GM12891 (cell line): ENCODE measurements around the gene TRIM22.

Experiments used
- POLR2A ChIP-seq: IDR thresholded peaks from 2 replicates; pipeline ENCODE4 v1.6.1; 2011; ENCODE audit warnings: low read depth, low read length, control low read depth
- POLR2AphosphoS5 ChIP-seq: IDR thresholded peaks from 2 replicates; pipeline ENCODE4 v1.6.1; 2011; ENCODE audit warnings: low read depth, low read length, control low read depth
- SPI1 ChIP-seq: IDR thresholded peaks from 2 replicates; pipeline ENCODE4 v1.6.1; 2011; ENCODE audit warnings: low read depth, low read length, control low read depth
- TAF1 ChIP-seq: IDR thresholded peaks from 2 replicates; pipeline ENCODE4 v1.6.1; 2011; ENCODE audit warnings: low read depth, low read length, control low read depth

DNA sequence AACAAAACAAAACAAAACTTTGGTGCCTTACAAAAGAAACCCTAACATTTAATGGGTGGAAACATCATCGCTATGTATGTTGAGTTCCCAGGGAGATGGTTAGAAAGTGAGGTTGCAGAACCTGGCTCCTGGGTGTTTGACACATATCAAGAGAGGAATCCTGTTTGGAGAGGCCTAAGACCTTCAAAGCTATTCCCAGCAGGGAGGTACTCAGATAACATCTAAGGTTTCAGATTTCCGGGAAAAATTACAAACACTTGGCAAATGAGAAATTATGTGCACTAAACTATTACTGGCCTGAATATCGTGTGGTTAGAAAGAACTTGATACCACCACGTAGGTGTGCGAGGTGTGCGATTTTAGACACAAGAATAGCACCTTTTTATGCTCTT lies 23.2 kb upstream of the TRIM22 start:
- TF ChIP-seq POLR2AphosphoS5 (no peak), POLR2A (no peak), TAF1 (no peak), SPI1 (no peak)
